ENCODE results near the gene FAM43B.
"Not testable (repeated sequence)": the region's sequence is repeated elsewhere in the genome, so short reads cannot be mapped to it uniquely, and the experiment has no call there.

Gene FAM43B, protein sequence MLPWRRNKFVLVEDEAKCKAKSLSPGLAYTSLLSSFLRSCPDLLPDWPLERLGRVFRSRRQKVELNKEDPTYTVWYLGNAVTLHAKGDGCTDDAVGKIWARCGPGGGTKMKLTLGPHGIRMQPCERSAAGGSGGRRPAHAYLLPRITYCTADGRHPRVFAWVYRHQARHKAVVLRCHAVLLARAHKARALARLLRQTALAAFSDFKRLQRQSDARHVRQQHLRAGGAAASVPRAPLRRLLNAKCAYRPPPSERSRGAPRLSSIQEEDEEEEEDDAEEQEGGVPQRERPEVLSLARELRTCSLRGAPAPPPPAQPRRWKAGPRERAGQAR

DNA sequence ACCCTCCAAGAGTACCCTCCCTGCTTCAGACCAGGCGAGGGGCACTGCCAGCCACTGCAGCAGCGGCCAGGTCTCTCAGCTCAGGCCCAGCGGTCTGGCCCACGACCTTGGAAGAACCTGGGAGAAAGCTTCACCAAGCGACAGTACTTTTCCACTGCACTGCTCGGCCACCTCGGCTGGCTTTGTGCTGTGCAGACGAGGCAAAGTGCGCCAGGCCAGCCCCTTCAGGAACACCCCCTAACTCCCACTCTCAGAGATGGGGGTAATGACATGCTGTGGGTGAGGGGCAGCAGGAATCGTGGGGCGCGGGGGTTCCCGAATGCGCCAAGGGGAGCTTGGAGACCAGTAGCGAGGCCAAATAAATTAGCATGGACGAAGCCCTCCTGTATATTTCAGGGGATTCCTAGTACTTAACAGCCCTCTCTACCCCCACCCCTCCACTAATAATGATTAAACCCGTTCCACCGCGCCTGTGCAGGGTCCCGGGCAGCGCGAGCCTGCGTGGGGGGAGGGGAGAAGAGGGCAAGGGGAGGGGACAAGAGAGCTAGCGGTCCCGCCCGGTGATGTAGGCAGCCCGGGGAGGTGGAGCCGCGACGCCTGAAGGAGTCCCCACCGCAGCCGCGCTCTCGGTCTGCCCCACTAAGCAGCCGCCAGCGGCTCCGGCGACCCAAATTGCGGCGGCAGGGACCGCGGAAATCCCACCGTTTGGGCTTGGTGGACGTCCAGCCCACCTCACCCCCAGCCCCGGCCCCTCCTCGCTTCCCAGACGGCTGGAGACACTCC, at the start of gene FAM43B:
TSS of gene FAM43B (plus strand) at position 629 of the 783 bp plus-strand sequence. CDS start 401 bp downstream, outside the sequence.
- DNase-seq (ENCODE audit: low spot score), result no peak

DNA sequence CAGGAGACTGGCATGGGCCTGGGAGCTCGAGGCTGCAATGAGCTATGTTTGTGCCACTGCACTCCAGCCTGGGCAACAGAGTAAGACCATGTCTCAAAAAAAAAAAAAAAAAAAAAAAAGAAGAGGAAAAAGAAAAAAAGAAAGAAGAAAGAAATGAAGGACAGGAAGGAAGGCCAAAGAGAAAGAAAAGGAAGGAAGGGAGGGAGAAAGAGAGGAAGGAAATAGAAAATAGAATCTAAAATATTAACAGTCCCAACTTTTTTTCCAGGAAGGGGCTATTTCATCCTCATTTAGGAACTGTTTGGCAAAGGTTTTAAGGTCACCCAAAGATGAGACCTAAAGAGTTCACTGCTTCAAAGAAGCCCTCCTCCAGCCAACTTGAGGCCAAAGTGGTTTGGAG, 46.9 kb upstream of the FAM43B start:
- DNase-seq (ENCODE audit: low spot score), result no peak

DNA sequence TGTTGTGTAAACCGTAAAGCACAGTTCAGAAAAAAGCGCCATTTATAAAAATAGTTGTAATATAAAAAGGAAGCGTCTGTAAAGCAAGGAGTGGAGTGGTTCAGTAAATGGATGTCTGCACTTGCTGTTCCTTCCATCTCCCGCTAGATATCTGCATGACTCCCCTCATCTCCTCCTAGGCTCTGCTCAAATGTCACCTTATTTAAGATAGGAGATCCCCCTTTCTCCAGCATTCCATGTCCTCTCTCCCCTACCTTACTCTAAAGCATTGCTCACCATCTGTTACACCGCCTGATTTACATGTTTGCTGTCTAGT, 45.2 kb upstream of the FAM43B start:
- DNase-seq (ENCODE audit: low spot score), result no peak

DNA sequence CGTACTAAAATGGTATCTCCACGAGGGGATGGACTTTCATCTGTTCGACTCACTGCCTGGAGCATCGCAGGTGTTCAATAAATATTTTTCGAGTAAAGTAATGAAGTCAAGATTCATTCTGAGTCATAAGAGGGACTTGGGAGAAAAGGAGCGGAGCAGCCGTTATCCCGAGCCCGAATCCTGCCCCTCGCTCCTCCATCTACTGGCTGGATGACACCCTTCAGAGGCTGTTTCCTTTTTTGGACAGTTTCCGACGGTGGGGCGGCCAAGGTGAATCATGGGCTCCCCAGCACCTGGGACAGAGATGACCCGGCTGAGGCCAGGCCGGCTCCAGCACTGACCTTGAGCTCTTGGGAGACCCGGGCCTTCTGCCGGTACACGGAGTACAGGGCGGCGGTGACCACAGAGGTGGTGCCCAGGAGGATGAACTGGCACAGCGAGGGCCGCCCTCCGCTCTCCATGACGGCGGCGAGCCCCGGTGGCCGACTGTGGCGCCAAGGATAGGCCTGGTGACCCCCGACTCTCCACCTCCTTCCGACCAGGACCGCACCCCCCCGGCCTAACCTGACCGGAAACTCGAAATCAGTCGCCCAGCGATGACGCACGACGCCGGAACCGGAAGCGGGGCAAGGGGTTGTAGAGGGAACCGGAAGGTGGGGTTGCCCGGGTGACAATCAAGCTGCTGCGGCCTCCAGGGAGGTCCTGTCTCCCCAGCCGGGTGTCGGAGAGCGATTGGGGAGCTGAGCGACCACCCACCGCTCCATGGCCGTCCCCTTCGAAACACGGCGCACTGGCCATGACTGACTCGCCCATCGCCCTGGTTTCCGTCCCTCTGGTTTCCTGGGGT, 44.6 kb upstream of the FAM43B start, which contains the start of gene MUL1:
TSS of gene MUL1 (minus strand) at position 588 of the 847 bp plus-strand sequence. CDS start at position 461, 127 bp downstream.
- DNase-seq (ENCODE audit: low spot score), result peak; percentile 86

DNA sequence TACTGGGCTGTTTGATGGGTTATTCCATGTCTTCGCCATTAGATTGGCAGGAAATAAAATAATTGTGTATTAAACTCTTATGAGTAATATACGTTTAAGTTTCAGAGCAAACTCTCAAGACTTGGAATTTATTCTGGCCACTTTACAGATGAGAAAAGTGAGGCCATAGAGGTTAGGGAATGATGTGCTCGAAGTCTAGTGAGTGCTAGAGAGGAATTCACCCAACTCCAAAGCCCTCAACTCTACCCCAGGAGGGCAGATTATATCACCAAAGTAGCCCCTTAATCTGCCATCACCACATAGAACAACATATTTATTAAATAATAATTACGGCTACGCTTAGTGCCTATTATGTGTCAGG, 44.0 kb upstream of the FAM43B start:
- no peak for DNase-seq (ENCODE audit: low spot score)

DNA sequence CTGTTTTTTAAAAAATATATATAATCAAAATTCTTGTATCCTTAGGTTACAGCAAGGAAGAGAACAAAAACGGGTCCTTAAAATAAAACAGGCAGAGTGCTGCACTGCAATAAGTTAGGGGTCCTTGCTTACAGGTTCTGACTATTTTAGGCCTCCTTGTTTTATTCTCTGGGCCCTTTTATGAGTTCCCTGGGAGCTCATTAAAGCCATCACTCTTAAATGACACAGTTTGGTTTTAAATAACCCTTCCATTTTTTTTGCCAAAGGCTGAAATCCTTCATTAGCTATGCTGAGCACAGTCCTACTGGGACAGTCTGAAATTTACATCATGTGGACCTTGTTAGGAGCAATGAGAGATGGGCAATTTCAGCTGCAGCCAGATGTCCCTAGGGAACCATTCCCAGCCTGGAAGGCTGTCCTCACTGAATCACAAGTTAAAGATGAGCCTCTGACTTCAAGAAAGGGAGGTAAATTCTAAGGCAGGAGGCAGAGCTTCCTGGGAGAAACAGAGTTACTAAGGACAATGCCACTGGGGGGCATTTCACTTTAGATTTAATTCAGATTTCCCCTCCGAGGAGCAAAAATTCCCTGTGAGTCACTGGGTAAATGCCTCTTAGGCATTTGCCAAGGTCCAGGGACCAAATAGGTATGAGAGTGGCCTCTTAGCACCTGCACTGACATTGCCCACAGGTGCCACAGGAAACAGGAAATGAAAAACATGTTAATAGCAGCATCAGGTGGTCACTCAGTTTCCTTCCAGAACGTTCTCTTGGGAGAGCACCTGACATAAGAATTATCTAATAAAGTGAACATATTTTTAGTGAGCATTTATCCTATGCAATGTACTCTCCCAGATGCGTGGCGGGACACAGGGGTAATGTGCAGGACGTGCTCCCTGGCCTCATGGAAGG, 40.6 kb upstream of the FAM43B start:
- no peak for DNase-seq (ENCODE audit: low spot score)

DNA sequence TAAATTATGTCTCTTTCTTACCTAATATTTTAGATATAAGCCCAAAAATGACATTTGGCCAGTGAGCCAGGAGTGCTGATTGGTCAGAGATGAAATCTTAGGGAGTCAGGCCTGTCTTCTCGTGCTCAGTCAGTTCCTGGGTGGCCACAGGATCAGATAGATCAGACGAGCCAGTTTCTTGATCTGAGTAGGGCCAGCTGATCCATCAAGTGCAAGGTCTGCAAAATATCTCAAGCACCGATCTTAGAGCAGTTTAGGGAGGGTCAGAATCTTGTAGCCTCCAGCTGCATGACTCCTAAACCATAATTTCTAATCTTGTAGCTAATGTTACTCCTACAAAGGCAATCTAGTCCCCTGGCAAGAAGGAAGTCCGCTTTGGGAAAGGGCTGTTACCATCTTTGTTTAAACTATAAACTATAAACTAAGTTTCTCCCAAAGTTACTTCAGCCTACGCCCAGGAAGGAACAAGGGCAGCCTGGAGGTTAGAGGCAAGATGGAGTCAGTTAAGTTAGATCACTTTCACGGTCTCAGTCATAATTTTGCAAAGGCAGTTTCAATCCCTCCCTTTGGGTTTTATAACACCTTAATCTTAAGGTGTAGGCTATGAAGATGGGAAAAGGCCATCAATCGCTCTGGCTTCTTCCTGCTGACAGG, 32.6 kb upstream of the FAM43B start:
- not testable (repeated sequence) for DNase-seq (ENCODE audit: low spot score)

DNA sequence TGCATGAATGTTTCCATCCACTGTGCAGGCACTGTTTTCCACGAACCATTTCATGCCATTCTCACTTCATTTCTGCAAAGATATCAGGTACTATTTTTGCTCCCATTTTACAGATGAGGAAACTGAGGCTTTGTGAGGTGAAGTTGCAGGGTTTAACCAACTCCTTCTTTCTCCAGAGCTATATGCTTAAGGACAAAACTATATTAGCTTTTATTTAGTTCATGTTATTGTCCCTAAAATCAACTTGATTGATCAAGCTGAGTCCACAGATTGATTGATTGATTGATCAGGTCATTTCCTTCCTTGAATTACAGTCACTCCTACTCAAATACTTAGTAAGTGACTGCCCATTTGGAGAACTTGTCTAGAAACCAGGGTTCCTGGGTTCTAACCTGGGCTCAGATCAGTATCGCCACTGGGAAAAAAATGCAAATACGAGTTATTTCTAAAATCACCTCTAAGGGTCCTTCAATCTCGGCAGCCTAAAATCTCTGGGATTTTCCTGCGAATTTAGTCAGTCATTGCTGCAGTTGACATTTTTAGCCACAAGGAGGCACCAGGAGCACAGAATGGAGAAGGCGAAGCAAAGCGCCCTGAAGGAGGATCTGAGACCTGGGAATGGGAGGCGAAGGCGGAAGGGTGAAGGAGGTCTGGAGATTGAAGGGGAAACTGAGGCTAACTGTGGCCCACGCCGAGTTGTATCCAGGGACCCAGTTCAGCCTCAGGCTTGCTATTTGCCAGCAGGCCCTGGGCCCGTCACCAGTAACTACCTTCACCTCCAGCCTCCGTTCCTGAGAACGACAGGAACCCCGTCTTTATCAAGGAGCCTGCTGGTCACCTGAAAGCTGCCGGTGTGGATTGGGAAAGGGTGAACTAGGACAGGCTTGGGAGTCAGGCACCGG, 30.2 kb upstream of the FAM43B start:
- peak; percentile 63 for DNase-seq (ENCODE audit: low spot score)

DNA sequence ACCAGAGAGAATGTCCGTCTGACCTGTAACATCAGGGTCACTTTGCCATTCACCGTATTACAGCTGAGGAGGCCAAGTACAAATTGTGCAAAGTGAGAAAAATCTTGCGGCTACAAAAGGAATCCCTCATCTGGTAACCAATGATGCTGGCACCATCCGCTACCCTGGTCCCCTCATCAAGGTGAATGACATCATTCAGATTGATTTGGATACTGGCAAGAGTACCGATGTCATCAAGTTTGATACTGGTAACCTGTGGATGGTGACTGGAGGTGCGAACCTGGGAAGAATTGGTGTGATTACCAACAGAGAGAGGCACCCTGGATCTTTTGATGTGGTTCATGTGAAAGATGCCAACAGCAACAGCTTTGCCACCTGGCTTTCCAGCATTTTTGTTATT, 26.1 kb upstream of the FAM43B start:
- no peak for DNase-seq (ENCODE audit: low spot score)

DNA sequence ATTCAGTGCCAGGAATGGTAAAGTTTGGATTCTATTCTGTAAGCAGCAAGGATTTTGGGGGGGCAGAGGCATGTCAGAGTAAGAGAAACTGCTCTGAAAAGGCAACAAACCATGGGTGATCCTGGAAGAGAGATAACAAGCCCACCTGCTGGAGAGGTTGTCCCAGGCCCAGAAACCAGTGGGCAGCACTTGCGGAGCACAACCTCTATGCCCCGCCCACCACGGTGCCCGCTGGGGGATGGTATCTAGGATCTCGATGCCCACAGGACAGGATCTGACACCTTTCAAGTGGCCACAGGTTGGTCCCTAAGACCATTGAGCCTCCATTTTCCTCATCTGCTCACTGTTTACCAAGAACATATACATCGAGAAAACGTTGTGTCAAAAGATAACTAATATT, 24.2 kb upstream of the FAM43B start:
- no peak for DNase-seq (ENCODE audit: low spot score)

DNA sequence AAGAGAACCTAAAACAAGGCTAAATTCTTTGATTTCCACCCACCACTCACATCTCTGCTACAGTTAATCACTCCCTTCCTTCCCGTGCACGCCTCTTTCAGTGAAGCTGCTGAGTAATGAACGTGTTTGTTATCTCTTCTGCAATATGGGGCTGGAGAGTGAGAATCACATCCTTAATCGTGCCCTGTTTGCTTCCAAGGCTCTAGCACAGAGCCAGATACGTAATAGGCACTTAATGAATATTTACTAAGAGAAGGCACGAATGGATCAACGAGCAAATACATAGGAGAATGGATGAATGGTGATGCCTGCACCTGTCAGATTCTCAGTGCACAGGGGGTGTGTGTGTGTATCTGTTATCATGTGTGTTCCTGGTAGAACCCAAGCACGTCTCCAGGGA, 22.1 kb upstream of the FAM43B start:
- DNase-seq (ENCODE audit: low spot score), result no peak

DNA sequence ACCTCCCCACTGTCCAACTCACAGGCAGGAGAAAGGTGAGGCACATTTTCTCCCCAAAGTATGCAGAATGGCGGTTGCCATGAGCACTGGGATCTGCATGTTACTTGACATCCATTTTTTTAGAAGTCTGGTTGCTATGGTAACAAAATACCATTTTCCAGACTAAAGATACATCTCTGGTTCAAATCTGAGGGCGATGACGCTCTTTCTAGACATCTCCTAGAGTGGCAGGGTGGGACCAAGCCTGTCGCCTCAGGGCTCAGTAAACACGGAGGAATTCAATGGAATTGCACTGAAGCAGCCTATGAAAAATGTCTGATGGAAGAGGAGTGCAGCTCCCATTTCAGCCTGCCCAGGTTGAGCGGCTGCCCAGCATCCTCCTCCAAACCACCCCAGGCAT, 21.5 kb upstream of the FAM43B start:
- DNase-seq (ENCODE audit: low spot score), result no peak

DNA sequence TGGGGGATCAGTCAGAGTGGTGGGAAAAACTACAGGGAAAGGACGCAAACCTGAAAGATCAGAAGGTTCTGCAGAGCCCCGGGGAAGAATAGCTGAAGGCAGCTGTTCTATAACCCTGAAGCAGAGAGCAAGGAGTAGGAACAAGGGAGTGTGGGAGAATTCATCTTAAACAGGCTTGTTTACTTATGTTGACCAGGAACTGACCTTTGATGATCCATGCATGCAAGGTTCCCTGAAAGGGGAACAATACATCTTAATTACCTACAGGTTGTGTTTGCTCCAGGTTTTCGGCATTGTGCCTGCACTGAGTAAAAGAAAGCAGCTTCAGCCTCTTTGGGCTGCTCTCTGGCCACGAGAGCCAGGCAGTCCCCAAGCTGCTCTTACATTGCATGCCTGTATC, 18.7 kb upstream of the FAM43B start:
- DNase-seq (ENCODE audit: low spot score), result no peak

DNA sequence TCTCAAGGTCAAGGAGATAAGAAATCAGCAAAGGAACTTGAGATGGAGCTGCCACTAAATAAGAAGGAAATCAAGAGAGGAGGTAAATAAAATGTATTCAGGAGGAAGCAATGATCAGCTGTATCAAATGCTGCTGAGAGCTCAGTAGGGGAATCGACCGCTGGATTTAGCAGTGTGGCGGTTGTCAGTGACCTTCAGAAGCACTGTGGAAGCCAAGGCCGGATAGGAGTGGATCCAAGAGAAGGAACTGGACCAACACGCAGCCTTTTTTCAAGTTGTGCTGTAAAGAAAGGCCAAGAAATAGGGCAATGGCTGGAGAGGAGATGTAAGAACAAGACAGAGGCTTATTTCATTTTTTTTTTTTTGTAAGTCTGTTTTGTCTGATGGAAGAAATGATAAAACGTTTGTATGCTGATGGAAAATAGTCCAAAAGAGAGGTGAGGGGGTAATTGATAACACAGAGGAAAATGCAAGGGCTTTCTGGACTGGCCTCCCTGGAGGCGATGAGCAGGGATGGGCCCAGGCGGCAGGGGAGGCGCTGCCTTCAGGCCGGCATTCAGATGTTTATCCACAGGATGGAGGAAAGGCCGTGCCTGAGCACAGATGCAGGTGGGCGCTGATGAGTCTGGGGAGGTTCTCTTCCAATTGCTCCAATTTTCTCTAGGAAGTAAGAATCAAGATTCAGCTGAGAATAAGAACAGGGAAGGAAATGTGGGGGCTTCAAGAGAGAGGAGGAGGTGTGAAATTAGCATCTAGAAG, 17.5 kb upstream of the FAM43B start:
- DNase-seq (ENCODE audit: low spot score), result no peak

DNA sequence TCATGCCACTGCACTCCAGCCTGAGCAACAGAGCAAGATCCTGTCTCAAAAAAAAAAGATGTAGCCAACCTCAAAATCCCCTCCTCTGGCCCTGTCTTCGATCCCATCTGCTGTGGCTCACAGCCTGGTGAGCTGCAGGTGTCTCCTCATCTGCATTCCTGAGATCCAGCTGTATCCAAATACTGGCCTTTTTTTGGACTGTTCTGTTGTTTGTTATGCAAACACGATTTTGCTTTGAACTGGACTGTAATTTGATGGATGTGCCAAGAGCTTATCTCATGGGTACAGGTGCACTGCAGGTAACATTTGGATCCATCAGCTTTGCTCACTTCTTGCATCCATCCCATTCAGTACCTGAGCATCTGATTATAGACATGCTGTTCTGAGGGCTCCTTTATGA, 14.1 kb upstream of the FAM43B start:
- DNase-seq (ENCODE audit: low spot score), result no peak

DNA sequence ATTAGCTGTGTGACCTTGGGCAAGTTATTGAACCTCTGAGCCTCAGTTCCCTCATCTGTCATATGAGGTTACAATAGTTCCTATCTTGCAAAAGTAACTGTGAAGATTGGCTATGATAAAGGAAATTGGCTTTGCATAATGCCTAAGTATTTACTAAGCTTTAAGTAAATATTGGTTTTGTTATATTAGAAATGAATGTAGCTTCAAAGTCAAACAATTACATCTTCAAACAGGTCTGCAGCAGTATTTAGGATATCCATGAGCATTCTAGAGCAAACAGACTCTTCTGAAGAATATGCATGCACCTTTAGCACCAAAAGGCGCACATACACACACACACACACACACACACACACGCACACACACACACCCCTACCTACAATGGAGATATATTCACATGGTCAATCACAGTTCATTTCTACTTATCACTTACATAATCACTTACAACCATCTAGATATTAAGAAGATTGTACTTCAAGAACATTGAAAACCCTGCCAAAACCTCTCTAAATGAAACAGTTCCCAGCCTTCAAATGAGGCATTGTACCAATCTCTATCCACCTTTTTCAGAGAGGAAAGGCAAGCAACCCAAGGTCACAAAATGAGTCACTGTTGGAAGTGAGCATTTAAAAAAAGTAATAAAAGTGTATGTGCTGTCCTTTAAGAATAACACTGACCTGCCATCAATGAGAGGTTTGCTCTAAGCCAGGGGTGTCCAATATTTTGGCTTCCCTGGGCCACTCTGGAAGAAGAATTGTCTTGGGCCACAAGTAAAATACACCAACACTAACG, 13.4 kb upstream of the FAM43B start:
- no peak for DNase-seq (ENCODE audit: low spot score)

DNA sequence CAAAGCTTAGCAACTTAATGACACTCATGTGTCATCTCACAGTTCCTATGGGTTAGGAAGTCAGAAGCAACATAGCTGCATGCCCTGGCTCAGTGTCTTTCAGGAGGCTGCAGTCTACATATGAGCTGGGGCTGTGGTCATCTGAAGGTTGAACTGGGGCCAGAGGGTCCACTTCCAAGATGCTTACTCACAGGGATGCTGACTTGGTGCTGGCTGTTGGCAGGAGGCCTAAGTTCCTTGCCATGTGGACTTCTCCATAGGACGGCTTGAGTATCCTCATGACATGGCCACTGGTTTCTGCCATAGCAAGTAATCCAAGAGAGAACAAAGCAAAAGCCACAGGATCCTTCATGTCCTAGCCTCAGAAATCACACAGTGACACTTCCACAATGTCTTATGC, 12.1 kb upstream of the FAM43B start:
- no peak for DNase-seq (ENCODE audit: low spot score)

DNA sequence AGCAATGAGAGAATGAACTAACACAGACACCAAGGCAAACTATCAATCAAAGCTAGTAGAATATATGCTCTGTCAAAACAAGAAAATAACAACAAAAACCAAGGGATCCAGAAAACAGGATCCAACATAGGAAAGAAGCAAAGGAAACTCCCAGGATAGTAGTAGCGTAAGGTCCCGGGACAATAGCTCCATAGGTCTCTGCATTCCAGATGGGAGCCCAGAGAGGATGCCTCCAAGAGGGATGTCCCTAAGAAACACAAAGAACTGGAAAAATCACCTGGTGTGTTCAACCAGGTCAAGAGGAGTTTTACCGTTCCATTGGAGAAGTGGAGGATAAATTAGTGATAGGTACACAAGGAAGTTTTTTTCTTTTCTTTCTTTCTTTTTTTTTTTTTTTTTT, 5.7 kb upstream of the FAM43B start:
- DNase-seq (ENCODE audit: low spot score), result no peak

DNA sequence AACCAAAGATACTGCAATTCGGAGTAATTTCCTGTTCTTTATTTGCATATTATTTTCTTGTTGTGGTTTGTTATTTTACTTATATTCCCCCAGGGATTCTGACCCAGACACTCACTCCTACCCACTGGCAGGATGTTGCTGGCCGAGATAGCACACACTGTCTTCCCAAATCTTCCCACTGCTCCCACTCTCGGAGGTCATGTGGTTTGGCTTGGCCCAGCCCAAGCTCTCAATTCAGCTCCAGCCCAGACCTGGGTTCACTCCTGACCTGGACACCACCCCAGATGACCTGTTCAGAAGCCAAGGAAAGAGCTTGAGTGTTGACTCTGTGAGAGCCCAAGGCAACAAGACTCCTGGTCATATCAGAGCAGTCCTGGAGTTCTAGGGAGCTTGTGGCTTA, 1.2 kb upstream of the FAM43B start:
- DNase-seq (ENCODE audit: low spot score), result no peak

Data from hematopoietic multipotent progenitor cell treated with erythropoietin and hydrocortisone succinate and interleukin-3 and kit ligand, for 17 days (in vitro differentiated cells).